NCI-H146 (cell line): ENCODE data around the gene TEDC2.

Experiments used
- DNase-seq: peaks from one replicate; lab custom pipeline; 2025; lab: John Stamatoyannopoulos, UW

The TEDC2 gene

DNA sequence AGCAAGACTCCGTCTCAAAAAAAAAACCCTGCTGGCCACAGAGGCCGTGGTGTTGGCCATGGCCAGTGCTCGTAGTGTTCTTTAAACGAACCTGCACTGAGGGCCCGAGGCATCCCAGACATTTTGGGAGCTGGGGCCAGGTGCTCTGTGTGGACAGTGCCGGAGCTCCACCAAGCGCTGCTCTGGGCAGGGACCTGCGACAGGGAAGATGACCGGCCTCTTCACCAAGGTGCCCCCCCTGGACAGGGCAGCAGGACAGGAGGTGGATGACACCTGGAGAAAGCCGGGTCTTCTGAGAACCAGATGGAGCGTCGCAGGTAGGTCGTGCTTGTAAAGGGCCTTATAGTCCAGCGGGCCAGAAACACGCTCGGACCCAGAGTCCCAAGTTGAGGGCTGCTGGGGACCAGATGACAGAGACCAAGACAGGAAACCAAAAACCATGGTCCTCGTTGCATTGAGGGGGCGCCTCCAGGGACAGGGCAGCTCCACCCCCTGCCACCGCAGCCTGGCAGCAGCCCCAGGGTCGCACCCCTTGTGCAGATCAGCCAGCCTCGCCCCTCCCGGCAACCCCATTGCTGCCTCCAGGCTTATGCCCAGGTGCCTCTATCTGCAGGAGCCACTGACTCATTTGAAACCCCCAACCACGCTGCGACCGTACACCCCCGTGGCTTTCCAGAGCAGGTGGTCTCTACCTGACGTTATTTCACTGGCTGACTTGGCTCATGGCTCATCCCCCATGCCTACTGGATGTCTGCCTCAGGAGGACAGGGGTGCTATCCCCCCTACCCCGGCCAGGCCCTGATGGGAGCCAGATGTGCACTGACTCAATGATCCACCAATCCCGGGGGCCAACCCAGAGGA is 7.0 kb downstream of the TEDC2 start:
- DNase-seq = no peak

DNA sequence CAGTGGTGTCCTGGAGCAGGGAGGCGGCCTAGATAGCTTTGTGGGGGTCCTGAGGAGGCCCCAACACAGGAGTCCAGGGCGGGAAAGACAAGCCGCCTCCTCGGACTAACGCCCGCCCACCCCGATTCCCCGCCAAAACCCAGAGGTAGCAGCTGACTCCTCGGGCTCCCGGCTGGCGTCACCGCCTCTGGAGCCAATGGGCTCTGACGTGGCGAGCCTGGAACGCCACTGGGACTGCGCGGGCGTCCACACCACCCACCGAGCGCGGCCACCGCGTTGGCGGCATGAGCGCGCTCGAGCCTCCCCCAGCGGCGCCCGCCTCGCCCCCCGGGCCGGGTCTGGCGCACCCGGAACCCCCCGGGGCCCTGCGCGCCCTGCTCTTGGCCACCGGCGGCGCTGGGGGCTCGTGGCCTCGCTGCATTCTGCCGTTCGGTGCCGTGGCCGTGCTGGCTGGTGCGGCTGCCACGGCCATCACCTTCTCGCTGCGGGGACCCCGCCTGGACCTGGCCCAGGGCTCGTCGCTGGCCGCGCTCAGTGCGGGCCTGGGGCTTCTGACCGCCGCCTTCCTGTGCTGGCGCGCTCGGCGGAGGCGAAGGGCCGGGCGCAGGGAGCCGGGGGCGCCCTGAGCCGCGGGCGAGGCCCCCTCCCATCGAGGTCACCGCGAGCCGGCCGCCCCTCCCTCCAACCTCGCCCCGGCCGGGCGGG is 7.8 kb downstream of the TEDC2 start:
- DNase-seq = peak; percentile 93

DNA sequence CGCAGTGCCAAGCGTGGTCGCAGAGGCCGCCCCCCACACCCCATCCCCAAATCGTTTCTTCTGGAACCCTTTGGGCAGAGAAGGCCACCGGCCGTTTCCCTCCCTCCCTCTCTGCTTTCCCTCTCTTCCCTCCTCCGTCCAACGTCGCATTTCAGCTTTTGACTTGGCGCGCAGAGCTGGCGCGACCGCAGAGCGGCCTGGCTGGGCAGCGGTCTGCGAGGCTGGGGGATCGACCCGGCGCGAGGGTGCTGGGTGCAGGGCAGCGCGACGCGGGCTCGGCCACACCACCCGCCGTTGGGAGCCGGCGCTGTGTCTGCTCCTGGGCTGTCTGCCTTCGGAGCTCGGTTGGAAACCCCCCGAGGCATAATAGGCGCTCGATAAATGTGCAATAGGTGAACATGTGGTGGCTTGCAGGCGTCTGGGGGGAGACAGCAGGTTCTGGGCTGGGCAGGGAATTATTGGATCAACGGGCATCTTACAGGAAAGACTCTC is 8.4 kb downstream of the TEDC2 start:
- peak; percentile 97 for DNase-seq

DNA sequence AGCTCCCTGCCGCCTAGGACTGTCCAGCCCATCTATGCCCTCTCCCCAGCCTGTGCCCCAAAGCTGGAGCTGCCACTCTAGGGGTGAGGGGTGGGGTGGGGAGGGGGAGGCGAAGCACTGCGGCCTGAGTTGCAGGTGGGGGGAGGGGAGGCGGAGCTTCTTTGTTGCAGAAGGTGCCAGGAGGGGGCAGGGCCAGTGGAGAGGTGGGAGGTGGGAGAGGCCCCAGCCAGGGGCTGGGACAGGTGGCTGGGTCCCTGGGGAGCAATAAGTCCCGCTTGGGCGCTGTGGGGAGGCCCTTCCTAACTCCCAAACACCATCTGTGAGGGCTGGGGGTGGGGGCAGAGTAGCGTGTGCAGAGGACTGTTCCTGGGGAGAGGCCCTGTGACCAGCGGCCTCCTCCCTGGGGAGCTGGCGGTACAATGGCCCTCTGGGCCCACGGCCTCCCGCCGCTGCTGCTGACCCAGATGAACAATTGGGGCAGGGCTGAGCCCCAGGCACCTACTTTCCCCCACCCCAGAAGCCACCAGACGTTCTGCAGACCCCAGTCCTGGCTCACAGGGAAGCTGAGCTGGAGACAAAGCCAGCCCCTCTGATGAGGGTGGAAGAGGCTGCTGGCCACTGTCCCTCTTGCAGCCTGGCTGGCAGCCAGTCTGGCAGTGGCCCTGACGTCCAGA is 9.0 kb downstream of the TEDC2 start:
- DNase-seq = peak; percentile 96

DNA sequence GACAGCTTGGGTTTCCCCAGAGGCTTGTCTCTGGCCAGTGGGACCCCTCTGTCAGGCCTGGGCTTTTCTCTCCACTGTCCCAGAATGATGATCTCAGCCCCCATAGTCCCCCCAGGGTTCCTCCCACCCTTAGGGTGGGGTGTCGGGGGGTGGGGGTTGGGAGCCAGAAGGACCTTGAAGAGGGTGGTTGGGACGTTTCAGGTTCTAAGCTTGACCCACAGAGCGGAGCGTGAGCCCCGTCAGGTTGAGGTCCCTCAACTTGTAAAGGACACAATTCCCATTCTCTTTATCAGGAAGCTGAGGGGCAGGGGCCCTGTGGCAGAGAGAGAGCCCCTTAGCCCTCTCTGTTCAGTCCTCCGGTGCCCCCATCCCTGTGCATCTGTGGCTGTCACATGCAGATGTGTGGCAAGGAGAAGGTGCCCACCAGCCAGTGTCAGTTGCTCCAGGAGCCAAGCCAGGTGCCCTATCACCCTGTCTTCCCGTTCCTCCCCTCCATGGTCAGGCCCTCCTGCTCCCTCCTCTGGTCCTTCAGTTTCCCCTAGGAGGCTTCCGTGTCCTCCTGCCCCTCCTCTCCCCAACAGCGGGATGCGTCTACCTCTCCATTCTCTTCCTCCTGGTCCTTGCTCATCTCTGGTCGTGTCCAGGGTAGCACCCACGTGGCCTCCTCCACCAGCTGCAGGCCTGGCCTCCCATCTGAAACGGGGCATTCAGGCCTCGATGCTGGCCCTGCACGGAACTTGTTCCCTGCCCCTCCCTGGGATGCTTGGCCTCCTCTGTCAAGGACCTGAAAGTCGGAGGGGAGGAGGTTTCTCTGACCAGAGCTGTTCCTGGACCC is 9.7 kb downstream of the TEDC2 start:
- no peak for DNase-seq

DNA sequence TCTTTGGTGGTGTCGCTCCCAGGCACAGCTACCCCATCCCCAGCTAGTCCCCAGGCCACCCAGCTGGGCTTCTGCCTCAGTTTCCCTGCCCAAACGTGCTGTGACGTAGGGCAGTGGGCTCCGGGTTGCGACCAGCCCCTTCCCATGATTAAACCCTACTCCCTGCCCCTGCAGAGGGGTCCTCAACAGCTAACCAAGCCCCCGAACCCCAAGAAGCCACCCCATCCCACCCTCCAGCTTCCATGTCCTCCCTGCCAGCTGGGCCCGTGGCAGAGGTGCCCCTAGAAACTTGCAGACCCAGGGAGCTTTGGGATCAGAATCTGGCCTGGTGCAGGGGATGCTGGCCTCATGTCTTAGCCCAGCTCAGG is 10.3 kb downstream of the TEDC2 start:
- no peak for DNase-seq

DNA sequence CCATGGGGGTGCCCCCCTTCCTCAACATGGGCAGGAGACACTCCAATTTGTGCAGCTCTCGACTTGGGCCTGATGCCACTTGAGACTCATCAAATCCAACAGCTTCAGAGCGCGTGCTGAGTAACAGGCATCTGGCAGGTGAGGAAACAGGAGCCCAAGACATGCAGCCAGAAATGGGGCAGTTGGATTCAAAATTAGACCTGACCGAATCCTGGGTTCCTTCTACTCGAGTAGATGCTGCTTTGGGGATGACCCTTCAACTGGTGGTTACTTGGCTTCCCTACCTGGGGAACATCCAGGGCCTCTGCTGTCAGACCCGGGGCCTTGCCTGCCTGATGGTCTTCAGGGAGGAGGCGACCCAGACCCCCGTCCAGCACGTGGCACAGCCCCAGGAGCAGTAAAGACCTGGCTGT is 10.7 kb downstream of the TEDC2 start:
- DNase-seq = peak; percentile 55

DNA sequence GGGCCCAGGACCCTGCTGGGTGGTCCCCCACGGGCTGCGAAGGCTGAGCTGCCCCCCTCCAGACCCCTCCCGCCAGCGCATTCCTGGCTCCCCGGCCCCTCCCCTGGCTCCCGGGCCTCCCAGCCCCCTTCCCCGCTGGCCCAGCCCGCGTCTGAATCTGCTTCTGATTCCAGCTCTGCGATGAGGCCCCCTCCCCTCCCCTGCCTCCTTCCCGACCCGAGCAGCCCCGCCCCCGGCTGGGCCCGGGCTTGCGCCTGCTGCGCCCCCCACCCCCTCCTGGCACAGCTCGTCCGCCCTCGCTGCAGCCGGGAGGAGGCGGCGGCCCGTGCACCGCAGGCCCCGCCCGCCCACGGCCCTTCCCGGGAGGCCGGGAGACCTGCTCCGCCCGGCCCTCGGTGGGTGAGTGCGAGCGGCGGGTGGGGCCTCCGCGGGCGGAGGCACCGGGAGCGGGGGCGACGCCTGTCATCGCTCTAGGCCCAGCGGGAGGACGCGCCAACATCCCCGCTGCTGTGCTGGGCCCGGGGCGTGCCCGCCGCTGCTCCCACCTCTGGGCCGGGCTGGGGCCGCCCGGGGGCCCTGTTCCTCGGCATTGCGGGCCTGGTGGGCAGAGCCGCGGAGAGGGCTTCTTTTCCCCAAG is 11.2 kb downstream of the TEDC2 start, which contains the start of gene NTN3:
Gene NTN3 (plus strand): TSS at position 282 of the 637 bp plus-strand sequence. CDS start 405 bp downstream, outside the sequence.
- DNase-seq = peak; percentile 85

DNA sequence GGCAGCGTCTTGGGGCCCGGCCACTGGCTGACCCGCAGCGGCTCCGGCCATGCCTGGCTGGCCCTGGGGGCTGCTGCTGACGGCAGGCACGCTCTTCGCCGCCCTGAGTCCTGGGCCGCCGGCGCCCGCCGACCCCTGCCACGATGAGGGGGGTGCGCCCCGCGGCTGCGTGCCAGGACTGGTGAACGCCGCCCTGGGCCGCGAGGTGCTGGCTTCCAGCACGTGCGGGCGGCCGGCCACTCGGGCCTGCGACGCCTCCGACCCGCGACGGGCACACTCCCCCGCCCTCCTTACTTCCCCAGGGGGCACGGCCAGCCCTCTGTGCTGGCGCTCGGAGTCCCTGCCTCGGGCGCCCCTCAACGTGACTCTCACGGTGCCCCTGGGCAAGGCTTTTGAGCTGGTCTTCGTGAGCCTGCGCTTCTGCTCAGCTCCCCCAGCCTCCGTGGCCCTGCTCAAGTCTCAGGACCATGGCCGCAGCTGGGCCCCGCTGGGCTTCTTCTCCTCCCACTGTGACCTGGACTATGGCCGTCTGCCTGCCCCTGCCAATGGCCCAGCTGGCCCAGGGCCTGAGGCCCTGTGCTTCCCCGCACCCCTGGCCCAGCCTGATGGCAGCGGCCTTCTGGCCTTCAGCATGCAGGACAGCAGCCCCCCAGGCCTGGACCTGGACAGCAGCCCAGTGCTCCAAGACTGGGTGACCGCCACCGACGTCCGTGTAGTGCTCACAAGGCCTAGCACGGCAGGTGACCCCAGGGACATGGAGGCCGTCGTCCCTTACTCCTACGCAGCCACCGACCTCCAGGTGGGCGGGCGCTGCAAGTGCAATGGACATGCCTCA is 12.0 kb downstream of the TEDC2 start:
- DNase-seq = peak; percentile 47

DNA sequence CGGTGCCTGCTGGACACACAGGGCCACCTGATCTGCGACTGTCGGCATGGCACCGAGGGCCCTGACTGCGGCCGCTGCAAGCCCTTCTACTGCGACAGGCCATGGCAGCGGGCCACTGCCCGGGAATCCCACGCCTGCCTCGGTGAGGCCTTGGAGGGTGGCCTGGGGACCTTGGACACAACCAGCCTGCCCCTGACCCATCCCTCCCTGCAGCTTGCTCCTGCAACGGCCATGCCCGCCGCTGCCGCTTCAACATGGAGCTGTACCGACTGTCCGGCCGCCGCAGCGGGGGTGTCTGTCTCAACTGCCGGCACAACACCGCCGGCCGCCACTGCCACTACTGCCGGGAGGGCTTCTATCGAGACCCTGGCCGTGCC is 12.6 kb downstream of the TEDC2 start:
- no peak for DNase-seq

DNA sequence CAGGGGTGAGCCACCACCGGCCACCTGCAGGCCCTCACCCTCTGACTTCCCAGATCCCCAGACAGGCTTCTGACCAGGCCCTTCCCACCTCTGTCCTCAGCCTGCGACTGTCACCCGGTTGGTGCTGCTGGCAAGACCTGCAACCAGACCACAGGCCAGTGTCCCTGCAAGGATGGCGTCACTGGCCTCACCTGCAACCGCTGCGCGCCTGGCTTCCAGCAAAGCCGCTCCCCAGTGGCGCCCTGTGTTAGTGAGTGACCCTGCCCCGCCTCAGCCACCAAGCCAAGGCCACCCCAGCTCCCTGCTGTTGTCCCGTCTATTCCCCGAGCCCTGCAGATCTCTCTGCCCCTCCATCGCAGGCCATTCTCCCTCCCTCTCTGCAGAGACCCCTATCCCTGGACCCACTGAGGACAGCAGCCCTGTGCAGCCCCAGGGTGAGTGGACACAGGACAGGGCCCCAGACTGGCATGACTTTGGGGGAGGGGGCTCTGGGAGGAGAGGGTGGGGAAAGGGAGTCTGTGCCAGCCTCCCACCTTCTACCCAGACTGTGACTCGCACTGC is 13.1 kb downstream of the TEDC2 start:
- DNase-seq = peak; percentile 19

DNA sequence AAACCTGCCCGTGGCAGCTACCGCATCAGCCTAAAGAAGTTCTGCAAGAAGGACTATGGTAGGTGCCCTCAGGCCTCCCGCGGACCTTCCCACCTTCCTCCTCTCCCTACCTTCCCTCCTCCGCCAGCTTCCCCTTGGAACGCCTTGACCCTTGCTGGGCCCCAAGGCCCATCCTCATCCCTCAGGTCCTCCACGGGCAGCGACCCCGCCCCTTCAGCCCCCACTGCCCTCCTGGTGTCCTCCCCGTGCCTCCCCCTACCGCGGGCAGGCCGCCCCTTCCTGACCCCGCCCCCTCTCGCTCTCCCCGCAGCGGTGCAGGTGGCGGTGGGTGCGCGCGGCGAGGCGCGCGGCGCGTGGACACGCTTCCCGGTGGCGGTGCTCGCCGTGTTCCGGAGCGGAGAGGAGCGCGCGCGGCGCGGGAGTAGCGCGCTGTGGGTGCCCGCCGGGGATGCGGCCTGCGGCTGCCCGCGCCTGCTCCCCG is 13.6 kb downstream of the TEDC2 start:
- peak; percentile 69 for DNase-seq

DNA sequence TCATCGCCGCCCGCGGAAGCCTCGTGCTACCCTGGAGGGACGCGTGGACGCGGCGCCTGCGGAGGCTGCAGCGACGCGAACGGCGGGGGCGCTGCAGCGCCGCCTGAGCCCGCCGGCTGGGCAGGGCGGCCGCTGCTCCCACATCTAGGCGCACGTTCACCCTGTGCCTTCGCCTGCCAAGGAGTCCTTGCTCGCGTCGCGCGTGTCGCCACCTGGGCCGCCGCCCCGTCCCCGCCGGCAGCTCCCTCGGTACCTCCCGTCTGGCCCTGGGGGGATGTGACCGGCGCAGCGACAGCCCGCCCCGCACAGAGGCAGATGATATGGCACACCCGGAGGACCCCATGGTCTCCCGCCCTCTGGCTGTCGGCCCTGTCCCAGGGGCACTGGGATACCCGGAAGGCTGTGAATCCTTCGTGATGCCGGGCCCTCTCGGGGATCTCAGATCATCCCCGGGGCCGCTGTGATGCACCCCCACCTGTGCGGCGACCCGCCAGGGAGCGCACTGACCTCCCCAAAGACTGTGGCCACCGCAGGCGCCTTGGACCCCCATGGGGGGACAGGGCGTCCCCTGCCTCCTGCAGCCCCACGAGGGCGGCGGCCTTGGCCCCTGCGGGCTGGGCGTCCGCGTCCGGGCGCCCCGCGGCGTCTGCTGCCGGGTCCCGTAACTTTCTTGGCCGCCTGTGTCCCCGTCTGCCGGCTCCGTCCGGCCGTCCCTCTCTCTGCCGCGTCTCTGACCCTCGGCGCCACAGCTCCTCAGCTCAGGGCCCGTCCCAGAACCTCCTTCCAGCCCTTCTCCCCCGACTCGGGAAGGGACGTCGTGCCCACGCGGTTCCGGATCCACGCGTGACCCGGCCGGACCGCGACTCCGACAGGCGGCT is 14.3 kb downstream of the TEDC2 start:
- DNase-seq = peak; percentile 56

DNA sequence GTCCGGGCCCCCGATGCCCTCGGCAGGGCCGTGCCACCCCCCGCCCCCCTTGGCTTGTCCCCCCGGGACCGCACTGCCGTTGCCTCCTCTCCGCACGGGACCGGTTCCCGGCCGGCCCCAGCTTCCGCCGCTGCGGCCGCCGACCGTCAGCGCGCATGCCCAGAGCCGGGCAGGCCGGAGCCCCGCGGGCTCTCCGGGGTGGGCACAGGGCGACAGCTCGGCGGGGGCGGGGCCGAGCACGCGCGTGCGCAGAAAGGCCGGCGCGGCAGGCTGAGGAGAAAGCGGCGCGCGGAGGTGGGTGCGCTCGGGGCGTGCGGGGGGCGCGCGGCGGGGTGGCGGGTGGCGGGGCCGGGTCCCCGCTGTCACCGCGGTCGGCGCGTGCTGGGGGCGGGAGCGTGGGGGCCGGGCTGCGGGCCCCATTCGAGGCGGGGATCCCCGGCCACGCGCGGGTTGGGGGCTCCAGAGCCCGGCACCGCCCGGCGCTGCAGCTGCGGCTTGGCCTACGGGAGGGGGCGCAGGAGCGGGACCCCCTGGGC is 15.0 kb downstream of the TEDC2 start, which contains the start of gene TBC1D24:
Gene TBC1D24 (plus strand): TSS at position 251 of the 536 bp plus-strand sequence. CDS start 21,022 bp downstream, outside the sequence.
- DNase-seq = peak; percentile 87

DNA sequence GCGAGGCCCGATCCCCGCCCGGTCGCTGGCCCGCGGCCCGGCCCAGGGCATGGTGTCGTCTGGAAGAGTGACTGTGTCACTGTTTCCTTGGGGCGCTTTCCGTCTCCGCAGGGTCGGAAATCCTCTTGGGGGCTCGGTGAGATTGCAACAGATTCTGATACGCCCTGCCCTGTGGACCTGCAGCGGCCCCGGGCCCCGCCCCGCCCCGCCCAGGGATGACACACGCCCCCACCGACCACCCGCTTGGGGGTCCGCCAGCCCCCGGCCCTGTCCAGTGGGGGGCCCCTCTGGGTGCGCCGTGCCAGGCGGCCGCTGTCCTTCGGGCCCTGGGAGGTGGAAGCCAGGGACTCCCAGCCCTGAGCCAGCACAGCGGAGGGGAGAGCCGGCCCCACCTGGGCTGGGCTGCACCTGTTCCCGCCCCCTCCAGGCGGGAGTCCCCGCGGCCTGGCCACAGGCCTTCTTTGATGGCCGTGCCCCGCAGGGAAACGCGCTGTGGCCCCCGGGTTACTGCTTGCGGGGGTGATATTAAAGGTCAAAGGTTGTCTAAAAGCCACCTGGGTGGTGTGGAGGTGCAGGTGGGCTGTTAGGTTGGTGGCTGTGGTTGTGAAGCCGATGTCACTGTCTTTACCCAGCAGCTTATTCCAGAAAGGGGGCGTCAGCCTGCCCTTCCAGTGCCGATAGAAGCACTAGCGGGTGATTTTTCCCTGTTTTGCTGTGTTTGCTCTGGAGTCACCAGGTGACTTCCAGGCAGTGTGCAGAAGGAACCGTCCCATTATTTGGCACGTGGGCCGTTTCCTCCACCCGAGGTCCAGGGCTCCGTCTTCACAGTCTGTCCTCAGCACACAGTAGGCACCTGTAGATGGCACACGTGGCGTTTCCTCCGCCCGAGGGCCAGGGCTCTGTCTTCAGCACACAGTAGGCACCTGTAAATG is 15.8 kb downstream of the TEDC2 start:
- peak; percentile 79 for DNase-seq

DNA sequence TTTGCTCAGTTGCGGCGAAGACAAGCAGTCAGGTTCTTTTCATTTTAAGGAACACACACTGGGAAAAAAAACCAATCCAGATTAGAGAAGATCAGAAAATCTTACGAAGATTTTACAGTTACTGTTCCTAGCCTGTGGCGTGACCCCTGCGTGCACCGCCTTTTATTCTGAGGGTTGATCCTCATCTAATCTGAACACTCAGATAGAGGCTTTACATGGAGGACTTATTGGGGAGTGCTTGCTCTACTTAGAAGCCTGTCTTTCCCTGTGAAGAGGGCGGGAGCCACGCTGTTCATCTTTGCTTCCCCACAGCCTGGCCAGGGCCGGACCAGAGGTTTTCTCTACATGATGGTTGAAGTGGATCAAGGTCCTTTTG is 16.4 kb downstream of the TEDC2 start:
- DNase-seq = no peak

DNA sequence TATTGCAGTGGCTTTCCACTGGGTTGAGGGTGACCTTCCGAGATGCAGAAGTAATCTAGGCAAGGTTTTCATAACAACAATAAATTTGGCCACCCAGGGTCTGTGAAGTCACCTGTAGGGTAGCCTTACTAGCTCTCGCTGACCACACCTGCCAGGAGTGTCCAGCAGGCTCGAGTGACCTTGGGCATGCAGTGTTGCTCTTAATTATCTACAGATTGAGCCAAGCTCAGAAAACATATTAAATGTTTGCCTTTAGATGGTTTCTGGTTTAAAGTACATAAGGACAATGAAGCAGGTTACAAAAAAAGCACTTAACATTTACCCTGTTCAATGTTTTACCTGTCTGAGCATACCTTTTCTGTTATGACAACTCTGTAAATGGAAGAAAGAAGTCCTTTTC is 16.8 kb downstream of the TEDC2 start:
- DNase-seq = no peak
